CD14-positive monocyte (primary cell): ENCODE results near the gene MYL4. TPM values are rescaled to one million over a fixed set of nuclear protein-coding genes. Genes with fewer than 3 reads are reported as not detected.

Experiments used
- DNase-seq, 3 donors: peaks; one replicate each; pipeline ENCODE4 v3.0.0-alpha.2; 2011 to 2022
- H2AFZ ChIP-seq: 2 replicates; pipeline ENCODE4 v1.6.0; 2012; ENCODE audit warnings: mild to moderate bottlenecking, low read depth, low read length, inconsistent platforms; ENCODE audit not compliant: insufficient read depth, poor library complexity, severe bottlenecking
- H3K27ac ChIP-seq, 2 donors: 1 replicate in 1 of 2; 2 replicates in 1 of 2; pipeline ENCODE4 v1.5.1; 2012 to 2013; ENCODE audit warnings: low read length in 2 of 2, control low read depth in 1 of 2, inconsistent platforms in 1 of 2, low read depth in 1 of 2, mild to moderate bottlenecking in 1 of 2
- H3K27me3 ChIP-seq, 2 donors: one replicate each; pipeline versions ENCODE4 v1.6.0 to v1.6.1; 2011 to 2013; ENCODE audit warnings: low read length in 2 of 2; ENCODE audit not compliant: control insufficient read depth in 2 of 2, insufficient read depth in 2 of 2
- H3K36me3 ChIP-seq, 2 donors: replicated peaks in 1 of 2; 1 replicate in 1 of 2; 2 replicates in 1 of 2; pipeline versions ENCODE4 v1.5.1 to v1.6.1; 2012 to 2013; ENCODE audit warnings: low read length in 2 of 2, control low read depth in 1 of 2, inconsistent platforms in 1 of 2, mild to moderate bottlenecking in 1 of 2; ENCODE audit not compliant: insufficient read depth in 2 of 2, control insufficient read depth in 1 of 2
- H3K4me1 ChIP-seq, 2 donors: 1 replicate in 1 of 2; 2 replicates in 1 of 2; pipeline versions ENCODE4 v1.5.1 to v1.6.1; 2012 to 2013; ENCODE audit warnings: low read length in 2 of 2, control low read depth in 1 of 2, inconsistent platforms in 1 of 2, mild to moderate bottlenecking in 1 of 2, moderate library complexity in 1 of 2; ENCODE audit not compliant: insufficient read depth in 2 of 2, control insufficient read depth in 1 of 2
- H3K4me2 ChIP-seq: replicated peaks from 2 replicates; pipeline ENCODE3; 2012; ENCODE audit warnings: low read length, moderate library complexity, mild to moderate bottlenecking; ENCODE audit not compliant: poor library complexity, severe bottlenecking; ENCODE audit errors: extremely low read depth
- H3K4me3 ChIP-seq, 3 experiments: fragments of 200-600 bp in 1 of 3; sonication (generic) in 1 of 3; replicated peaks in 1 of 3; 1 replicate in 2 of 3; 2 replicates in 1 of 3; pipeline ENCODE4 v1.5.1; 2011 to 2013; ENCODE audit warnings: low read length in 3 of 3, mild to moderate bottlenecking in 3 of 3, control low read depth in 2 of 3, low read depth in 2 of 3, inconsistent platforms in 1 of 3, moderate library complexity in 1 of 3
- H3K79me2 ChIP-seq: 2 replicates; pipeline ENCODE4 v1.6.0; 2012; ENCODE audit warnings: mild to moderate bottlenecking, control low read depth, inconsistent platforms, low read length, moderate library complexity; ENCODE audit not compliant: insufficient read depth
- H3K9ac ChIP-seq: 2 replicates; pipeline ENCODE4 v1.6.0; 2017; ENCODE audit warnings: low read length, mild to moderate bottlenecking; ENCODE audit not compliant: insufficient read depth, poor library complexity, severe bottlenecking
- H3K9me3 ChIP-seq, 2 donors: replicated peaks in 1 of 2; 1 replicate in 1 of 2; 2 replicates in 1 of 2; pipeline versions ENCODE4 v1.5.1 to v1.6.1; 2012 to 2013; ENCODE audit warnings: low read length in 2 of 2, control low read depth in 1 of 2; ENCODE audit not compliant: control insufficient read depth in 1 of 2, insufficient read depth in 1 of 2
- H4K20me1 ChIP-seq: 2 replicates; pipeline ENCODE4 v1.6.0; 2012; ENCODE audit warnings: mild to moderate bottlenecking, low read length, control low read depth, moderate library complexity; ENCODE audit not compliant: insufficient read depth
- H3K27ac Mint-ChIP-seq, 7 donors: one replicate each; pipeline ENCODE4 v1.8.0; 2020; ENCODE audit warnings: mild to moderate bottlenecking in 7 of 7, mixed read lengths in 7 of 7, moderate library complexity in 6 of 7, inconsistent platforms in 2 of 7
- H3K27me3 Mint-ChIP-seq, 3 donors: one replicate each; pipeline ENCODE4 v1.8.0; 2021 to 2022; ENCODE audit warnings: low read depth in 3 of 3, mild to moderate bottlenecking in 3 of 3, mixed read lengths in 3 of 3, moderate library complexity in 3 of 3, inconsistent platforms in 1 of 3
- H3K36me3 Mint-ChIP-seq, 2 donors: one replicate each; pipeline ENCODE4 v1.8.0; 2020; ENCODE audit warnings: mixed read lengths in 2 of 2, inconsistent platforms in 1 of 2, mild to moderate bottlenecking in 1 of 2
- H3K4me1 Mint-ChIP-seq: one replicate; pipeline ENCODE4 v1.8.0; 2020; ENCODE audit warnings: mild to moderate bottlenecking, mixed read lengths
- H3K4me3 Mint-ChIP-seq, 2 donors: one replicate each; pipeline ENCODE4 v1.8.0; 2020; ENCODE audit warnings: mild to moderate bottlenecking in 2 of 2, mixed read lengths in 2 of 2, moderate library complexity in 1 of 2
- H3K9me3 Mint-ChIP-seq, 7 donors: one replicate each; pipeline ENCODE4 v1.8.0; 2020 to 2022; ENCODE audit warnings: mixed read lengths in 7 of 7, mild to moderate bottlenecking in 6 of 7, moderate library complexity in 6 of 7, inconsistent platforms in 2 of 7
- WGBS: methylation state at CpG from one replicate; pipeline ENCODE4 v1.1.5; 2013; ENCODE audit warnings: missing lambda C conversion rate; ENCODE audit not compliant: insufficient coverage; 5-methylcytosine and 5-hydroxymethylcytosine counted together
- intact Hi-C, 2 donors: fragments of 100-400 bp; cut with micrococcal nuclease; formaldehyde crosslinking; loops; one replicate each; pipeline versions ENCODE4 v1.15.0 to v1.15.1; 2023
- polyA plus RNA-seq, 3 donors: library from polyadenylated mRNA; depleted of rRNA in 1 of 3; unstranded in 2 of 3; stranded (reverse) in 1 of 3; fragments of 300-500 nt in 2 of 3; fragments of >200 nt in 1 of 3; fragmentation: Illumina TruSeq in 2 of 3; gene quantifications; 1 replicate in 2 of 3; 2 replicates in 1 of 3; pipeline ENCODE4 v1.2.3, GENCODE V29; 2012 to 2021
- TF ChIP-seq, protein P1 (sequence below): fragments of 200-600 bp; IDR thresholded peaks from one replicate; pipeline ENCODE4 v1.8.0; 2022; ENCODE audit warnings: antibody characterized with exemption, mild to moderate bottlenecking

MYL4 gene
- polyA plus RNA-seq, 3 donors: 0.43 TPM; not detected in 2

DNA sequence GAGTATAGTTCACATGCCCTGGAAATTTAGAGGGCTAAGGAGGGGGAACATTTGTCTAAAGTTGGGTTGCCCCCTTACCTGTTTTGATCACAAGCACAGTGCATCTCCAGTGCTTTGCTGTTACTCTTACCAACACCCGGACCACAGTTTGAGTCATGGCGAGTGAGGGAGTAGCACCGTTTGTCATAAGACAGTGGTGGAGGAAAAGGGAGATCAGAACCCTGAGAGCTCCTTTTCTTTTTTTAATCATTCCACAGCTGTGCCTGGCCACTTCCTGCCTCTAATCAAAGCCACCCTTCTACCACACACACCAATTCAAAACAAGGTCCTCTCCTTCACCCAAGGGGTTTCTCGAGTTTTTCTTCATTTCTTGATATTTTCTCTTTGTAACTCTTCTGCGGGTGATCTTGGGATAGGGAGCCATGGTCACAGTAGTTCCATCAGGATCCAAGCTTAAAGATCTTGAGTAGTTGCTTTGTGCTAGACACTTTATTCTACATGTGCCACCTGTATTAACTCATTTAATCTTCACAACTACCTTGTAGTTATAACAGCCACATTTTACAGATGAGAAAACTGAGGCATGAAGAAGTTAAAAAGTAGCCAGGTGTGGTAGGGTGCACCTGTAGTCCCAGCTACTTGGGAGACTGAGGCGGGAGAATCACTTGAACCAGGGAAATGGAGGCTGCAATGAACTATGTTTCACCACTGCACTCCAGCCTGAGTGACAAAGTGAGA lies 5.0 kb upstream of the MYL4 start:
- Mint-ChIP-seq H3K4me1 (peaks cover 37% of the 10 kb centered on the region), H3K36me3 (no peaks in the 10 kb centered on the region), H3K9me3 (peaks cover 0 to 2% (median 0%) of the 10 kb centered on the region in 7 donors), H3K27ac (peak overlapping the region in 3 of 7 donors; percentile 35 to 90 (median 55)), H3K27me3 (peaks cover under 1 to 10% (median 3%) of the 10 kb centered on the region in 3 donors), H3K4me3 (no peak overlapping the region)
- no peak for DNase-seq
- H3K27me3 ChIP-seq: no peaks in the 10 kb centered on the region
- no peaks in the 10 kb centered on the region for H3K9me3 ChIP-seq
- TF ChIP-seq, protein P1, sequence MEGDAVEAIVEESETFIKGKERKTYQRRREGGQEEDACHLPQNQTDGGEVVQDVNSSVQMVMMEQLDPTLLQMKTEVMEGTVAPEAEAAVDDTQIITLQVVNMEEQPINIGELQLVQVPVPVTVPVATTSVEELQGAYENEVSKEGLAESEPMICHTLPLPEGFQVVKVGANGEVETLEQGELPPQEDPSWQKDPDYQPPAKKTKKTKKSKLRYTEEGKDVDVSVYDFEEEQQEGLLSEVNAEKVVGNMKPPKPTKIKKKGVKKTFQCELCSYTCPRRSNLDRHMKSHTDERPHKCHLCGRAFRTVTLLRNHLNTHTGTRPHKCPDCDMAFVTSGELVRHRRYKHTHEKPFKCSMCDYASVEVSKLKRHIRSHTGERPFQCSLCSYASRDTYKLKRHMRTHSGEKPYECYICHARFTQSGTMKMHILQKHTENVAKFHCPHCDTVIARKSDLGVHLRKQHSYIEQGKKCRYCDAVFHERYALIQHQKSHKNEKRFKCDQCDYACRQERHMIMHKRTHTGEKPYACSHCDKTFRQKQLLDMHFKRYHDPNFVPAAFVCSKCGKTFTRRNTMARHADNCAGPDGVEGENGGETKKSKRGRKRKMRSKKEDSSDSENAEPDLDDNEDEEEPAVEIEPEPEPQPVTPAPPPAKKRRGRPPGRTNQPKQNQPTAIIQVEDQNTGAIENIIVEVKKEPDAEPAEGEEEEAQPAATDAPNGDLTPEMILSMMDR: no peak
- intact Hi-C loops: no loop called here
- H4K20me1 ChIP-seq: no peaks in the 10 kb centered on the region
- no peak overlapping the region for H3K9ac ChIP-seq
- H3K27ac ChIP-seq: peak overlapping the region in 1 of 2 donors; percentile 68
- H3K79me2 ChIP-seq: no peaks in the 10 kb centered on the region
- H3K4me1 ChIP-seq: peaks cover 33 to 41% of the 10 kb centered on the region in 2 donors
- H3K4me3 ChIP-seq: no peak overlapping the region
- no peaks in the 10 kb centered on the region for H3K36me3 ChIP-seq
- H3K4me2 ChIP-seq: peak overlapping the region; percentile 33
- H2AFZ ChIP-seq: peak overlapping the region; percentile 62
- WGBS: 100% methylated on average over 1 of the region's 6 CpGs

DNA sequence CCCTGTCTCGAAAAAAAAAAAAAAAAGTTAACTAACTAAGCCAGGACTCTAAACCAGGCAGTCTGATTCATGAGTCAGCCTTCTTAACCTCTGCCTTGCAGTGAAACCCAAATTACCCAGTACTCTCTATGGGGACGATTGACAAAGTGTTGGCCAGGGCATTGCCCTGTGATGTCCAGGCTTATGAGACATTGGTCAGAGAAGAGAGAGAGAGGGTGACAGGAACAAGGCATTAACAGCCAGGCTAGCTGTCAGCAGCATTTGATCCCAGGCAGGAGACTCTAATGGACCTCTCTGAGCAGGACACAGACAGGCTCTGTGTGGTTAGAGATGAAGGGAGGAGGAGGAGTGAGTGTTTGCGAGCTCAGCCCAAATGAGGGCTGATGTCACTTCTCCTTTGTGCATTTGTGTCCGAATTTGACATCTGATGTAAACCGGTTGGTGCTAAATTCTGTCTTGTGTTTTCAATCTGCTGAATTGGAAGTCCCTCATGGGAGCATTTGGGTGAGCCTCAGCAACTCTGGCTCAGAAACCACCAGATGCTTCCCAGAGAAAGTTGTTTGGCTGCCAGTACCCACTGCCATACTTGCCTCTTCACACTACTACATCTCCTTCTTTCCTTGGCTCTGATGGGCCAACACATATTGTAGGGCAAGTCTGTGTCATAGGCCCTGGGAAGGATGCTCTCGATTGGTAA lies 4.3 kb upstream of the MYL4 start:
- H2AFZ ChIP-seq: peak overlapping the region; percentile 62
- no peaks in the 10 kb centered on the region for H3K9me3 ChIP-seq
- intact Hi-C loops: no loop called here
- peaks cover 26 to 34% of the 10 kb centered on the region in 2 donors for H3K4me1 ChIP-seq
- H3K79me2 ChIP-seq: no peaks in the 10 kb centered on the region
- H3K36me3 ChIP-seq: no peaks in the 10 kb centered on the region
- peak overlapping the region in 1 of 2 donors; percentile 68 for H3K27ac ChIP-seq
- peak; percentile 21 to 48 (median 42) for DNase-seq
- no peaks in the 10 kb centered on the region for H3K27me3 ChIP-seq
- H3K27me3 Mint-ChIP-seq: peaks cover 3 to 12% (median 6%) of the 10 kb centered on the region in 3 donors
- 40% methylated on average over 2 of the region's 6 CpGs for WGBS
- TF ChIP-seq, protein P1: no peak
- H3K4me3 ChIP-seq: peak overlapping the region in 1 of 3 experiments; percentile 43
- no peak overlapping the region for H3K9ac ChIP-seq
- H3K4me1 Mint-ChIP-seq: peaks cover 34% of the 10 kb centered on the region
- H3K9me3 Mint-ChIP-seq: peaks cover 0 to 2% (median 0%) of the 10 kb centered on the region in 7 donors
- H3K4me3 Mint-ChIP-seq: peak overlapping the region; percentile 45 to 61
- H3K36me3 Mint-ChIP-seq: no peaks in the 10 kb centered on the region
- no peaks in the 10 kb centered on the region for H4K20me1 ChIP-seq
- H3K27ac Mint-ChIP-seq: peak overlapping the region; percentile 41 to 90 (median 66)
- peak overlapping the region; percentile 33 for H3K4me2 ChIP-seq
